Tibial artery (tissue), 4 donors: ENCODE data around the gene PPP1R3F.

Source experiments
- DNase-seq, 2 donors: peaks; one replicate each; pipeline ENCODE4 v3.0.0-alpha.2; 2019
- H3K27ac ChIP-seq, 2 donors: fragments of 200-600 bp; sonication (generic) in 1 of 2; 1 replicate in 1 of 2; 2 replicates in 1 of 2; pipeline ENCODE4 v1.5.1; 2018 to 2019; ENCODE audit warnings: mild to moderate bottlenecking in 1 of 2
- H3K27me3 ChIP-seq, 2 donors: fragments of 200-600 bp; sonication (generic) in 1 of 2; one replicate each; pipeline versions ENCODE4 v1.5.1 to v1.6.0; 2016 to 2019
- H3K36me3 ChIP-seq, 3 donors: fragments of 200-600 bp; sonication (generic) in 2 of 3; one replicate each; pipeline ENCODE4 v1.5.1; 2016 to 2019; ENCODE audit warnings: mild to moderate bottlenecking in 2 of 3
- H3K4me1 ChIP-seq, 4 donors: fragments of 200-600 bp; sonication (generic) in 2 of 4; 1 replicate in 3 of 4; 2 replicates in 1 of 4; pipeline ENCODE4 v1.5.1; 2016 to 2019
- H3K4me3 ChIP-seq, 2 donors: fragments of 200-600 bp; sonication (generic) in 1 of 2; 1 replicate in 1 of 2; 2 replicates in 1 of 2; pipeline ENCODE4 v1.5.1; 2018 to 2019; ENCODE audit warnings: mild to moderate bottlenecking in 2 of 2
- H3K9me3 ChIP-seq, 3 donors: fragments of 200-600 bp; sonication (generic) in 1 of 3; one replicate each; pipeline ENCODE4 v1.5.1; 2016 to 2019
- CTCF ChIP-seq, 2 experiments: fragments of 200-600 bp in 1 of 2; fragments of 450-650 bp in 1 of 2; IDR thresholded peaks; one replicate each; pipeline ENCODE4 v1.5.1; 2017 to 2019; ENCODE audit warnings: antibody characterized with exemption in 2 of 2, mild to moderate bottlenecking in 1 of 2, moderate library complexity in 1 of 2
- intact Hi-C: fragments of 100-400 bp; cut with DNase I; formaldehyde crosslinking; loops from one replicate; pipeline ENCODE4 v1.15.0; 2023; ENCODE audit warnings: low total_unique reads

The PPP1R3F gene

GRCh38 chrX:49243166-49243565 lies 26.4 kb upstream of the PPP1R3F start:
- H3K27ac ChIP-seq: no peak overlapping the region
- no peaks in the 10 kb centered on the region for H3K27me3 ChIP-seq
- no peaks in the 10 kb centered on the region for H3K4me1 ChIP-seq
- H3K4me3 ChIP-seq: no peak overlapping the region
- intact Hi-C loops: no loop called here
- no peak for DNase-seq
- no peak for TF ChIP-seq CTCF (IDR thresholded peaks at IDR 0.05)
- peaks cover 0 to 53% (median 27%) of the 10 kb centered on the region in 3 donors for H3K36me3 ChIP-seq
- no peaks in the 10 kb centered on the region for H3K9me3 ChIP-seq

- no peak overlapping the region for H3K4me3 ChIP-seq
- no peaks in the 10 kb centered on the region for H3K27me3 ChIP-seq
- no peaks in the 10 kb centered on the region for H3K9me3 ChIP-seq
- H3K36me3 ChIP-seq: peaks cover 0 to 64% (median 34%) of the 10 kb centered on the region in 3 donors
- TF ChIP-seq CTCF (IDR thresholded peaks at IDR 0.05): no peak
- H3K27ac ChIP-seq: no peak overlapping the region
- no peaks in the 10 kb centered on the region for H3K4me1 ChIP-seq
- intact Hi-C loops: no loop called here
- no peak for DNase-seq
Measured at GRCh38 chrX:49244207-49244606, 25.4 kb upstream of the PPP1R3F start.

GRCh38 chrX:49246541-49246940 lies 23.1 kb upstream of the PPP1R3F start:
- Histone ChIP-seq H3K9me3 (no peaks in the 10 kb centered on the region), H3K4me1 (no peaks in the 10 kb centered on the region), H3K27me3 (no peaks in the 10 kb centered on the region), H3K27ac (no peak overlapping the region), H3K36me3 (peaks cover 0 to 78% (median 38%) of the 10 kb centered on the region in 3 donors), H3K4me3 (no peak overlapping the region)
- no peak for DNase-seq
- intact Hi-C loops: no loop called here
- TF ChIP-seq CTCF (IDR thresholded peaks at IDR 0.05): no peak

GRCh38 chrX:49247346-49247745 lies 22.2 kb upstream of the PPP1R3F start:
- Histone ChIP-seq H3K36me3 (peaks cover 0 to 78% (median 38%) of the 10 kb centered on the region in 3 donors), H3K4me1 (no peaks in the 10 kb centered on the region), H3K27me3 (no peaks in the 10 kb centered on the region), H3K4me3 (no peak overlapping the region), H3K27ac (no peak overlapping the region), H3K9me3 (no peaks in the 10 kb centered on the region)
- intact Hi-C loops: no loop called here
- no peak for TF ChIP-seq CTCF (IDR thresholded peaks at IDR 0.05)
- no peak for DNase-seq

- no peaks in the 10 kb centered on the region for H3K4me1 ChIP-seq
- no peak overlapping the region for H3K4me3 ChIP-seq
- intact Hi-C loops: no loop called here
- no peaks in the 10 kb centered on the region for H3K9me3 ChIP-seq
- H3K27ac ChIP-seq: no peak overlapping the region
- H3K36me3 ChIP-seq: peaks cover 0 to 70% (median 32%) of the 10 kb centered on the region in 3 donors
- TF ChIP-seq CTCF (IDR thresholded peaks at IDR 0.05): no peak
- no peak for DNase-seq
- H3K27me3 ChIP-seq: no peaks in the 10 kb centered on the region
Measured at GRCh38 chrX:49247916-49248811, 21.4 kb upstream of the PPP1R3F start.
